ENCODE measurements around the gene PGRMC1. TPM values are rescaled to one million over a fixed set of nuclear protein-coding genes. Genes with fewer than 3 reads are reported as not detected.

PGRMC1 gene
- total RNA-seq, 1 experiment from 2014 or later: 83.3 TPM

DNA sequence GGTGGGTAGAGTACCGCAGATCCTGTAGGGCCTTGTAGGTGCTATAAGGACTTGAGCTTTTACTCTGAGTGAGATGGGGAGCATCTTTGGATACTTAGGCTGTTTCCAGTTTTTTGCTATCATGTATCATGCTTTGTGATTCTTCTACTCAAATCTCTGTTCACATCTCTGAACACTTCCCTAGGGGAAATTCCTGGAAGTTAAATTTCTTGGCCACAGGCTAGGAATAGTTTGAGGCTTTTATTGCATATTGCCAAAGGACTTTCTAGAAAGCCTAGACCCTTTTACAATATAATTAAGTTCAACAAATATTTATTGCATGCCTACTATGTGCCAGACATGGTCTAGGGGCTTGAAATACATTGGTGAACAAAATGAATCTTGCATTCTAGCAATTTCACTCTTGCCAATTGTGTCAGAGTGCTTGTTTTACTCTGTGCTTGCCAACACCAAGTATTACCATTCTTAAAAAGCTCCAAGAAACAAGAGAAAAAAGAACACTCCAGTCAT lies 4.1 kb upstream of the PGRMC1 start:
- no peak for TF ChIP-seq POLR2AphosphoS5 (IDR thresholded peaks at IDR 0.05; ENCODE audit: low read depth, low read length)
- no peak for TF ChIP-seq TCF7L2 (IDR thresholded peaks at IDR 0.05; ENCODE audit: low read depth, low read length)
- TF ChIP-seq SIN3A (IDR thresholded peaks at IDR 0.05; ENCODE audit: borderline replicate concordance, insufficient read depth, low read depth, low read length): no peak
- TF ChIP-seq, protein P1, sequence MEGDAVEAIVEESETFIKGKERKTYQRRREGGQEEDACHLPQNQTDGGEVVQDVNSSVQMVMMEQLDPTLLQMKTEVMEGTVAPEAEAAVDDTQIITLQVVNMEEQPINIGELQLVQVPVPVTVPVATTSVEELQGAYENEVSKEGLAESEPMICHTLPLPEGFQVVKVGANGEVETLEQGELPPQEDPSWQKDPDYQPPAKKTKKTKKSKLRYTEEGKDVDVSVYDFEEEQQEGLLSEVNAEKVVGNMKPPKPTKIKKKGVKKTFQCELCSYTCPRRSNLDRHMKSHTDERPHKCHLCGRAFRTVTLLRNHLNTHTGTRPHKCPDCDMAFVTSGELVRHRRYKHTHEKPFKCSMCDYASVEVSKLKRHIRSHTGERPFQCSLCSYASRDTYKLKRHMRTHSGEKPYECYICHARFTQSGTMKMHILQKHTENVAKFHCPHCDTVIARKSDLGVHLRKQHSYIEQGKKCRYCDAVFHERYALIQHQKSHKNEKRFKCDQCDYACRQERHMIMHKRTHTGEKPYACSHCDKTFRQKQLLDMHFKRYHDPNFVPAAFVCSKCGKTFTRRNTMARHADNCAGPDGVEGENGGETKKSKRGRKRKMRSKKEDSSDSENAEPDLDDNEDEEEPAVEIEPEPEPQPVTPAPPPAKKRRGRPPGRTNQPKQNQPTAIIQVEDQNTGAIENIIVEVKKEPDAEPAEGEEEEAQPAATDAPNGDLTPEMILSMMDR (IDR thresholded peaks at IDR 0.05): no peak
- TF ChIP-seq, protein P2, sequence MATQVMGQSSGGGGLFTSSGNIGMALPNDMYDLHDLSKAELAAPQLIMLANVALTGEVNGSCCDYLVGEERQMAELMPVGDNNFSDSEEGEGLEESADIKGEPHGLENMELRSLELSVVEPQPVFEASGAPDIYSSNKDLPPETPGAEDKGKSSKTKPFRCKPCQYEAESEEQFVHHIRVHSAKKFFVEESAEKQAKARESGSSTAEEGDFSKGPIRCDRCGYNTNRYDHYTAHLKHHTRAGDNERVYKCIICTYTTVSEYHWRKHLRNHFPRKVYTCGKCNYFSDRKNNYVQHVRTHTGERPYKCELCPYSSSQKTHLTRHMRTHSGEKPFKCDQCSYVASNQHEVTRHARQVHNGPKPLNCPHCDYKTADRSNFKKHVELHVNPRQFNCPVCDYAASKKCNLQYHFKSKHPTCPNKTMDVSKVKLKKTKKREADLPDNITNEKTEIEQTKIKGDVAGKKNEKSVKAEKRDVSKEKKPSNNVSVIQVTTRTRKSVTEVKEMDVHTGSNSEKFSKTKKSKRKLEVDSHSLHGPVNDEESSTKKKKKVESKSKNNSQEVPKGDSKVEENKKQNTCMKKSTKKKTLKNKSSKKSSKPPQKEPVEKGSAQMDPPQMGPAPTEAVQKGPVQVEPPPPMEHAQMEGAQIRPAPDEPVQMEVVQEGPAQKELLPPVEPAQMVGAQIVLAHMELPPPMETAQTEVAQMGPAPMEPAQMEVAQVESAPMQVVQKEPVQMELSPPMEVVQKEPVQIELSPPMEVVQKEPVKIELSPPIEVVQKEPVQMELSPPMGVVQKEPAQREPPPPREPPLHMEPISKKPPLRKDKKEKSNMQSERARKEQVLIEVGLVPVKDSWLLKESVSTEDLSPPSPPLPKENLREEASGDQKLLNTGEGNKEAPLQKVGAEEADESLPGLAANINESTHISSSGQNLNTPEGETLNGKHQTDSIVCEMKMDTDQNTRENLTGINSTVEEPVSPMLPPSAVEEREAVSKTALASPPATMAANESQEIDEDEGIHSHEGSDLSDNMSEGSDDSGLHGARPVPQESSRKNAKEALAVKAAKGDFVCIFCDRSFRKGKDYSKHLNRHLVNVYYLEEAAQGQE (IDR thresholded peaks at IDR 0.05; ENCODE audit: insufficient read depth in 1 of 2, low read depth in 2 of 2, low read length in 1 of 2): no peak
- no TSS peak for BruUV-seq (replicated peaks)
- intact Hi-C loops (cut with micrococcal nuclease; ENCODE audit: unreplicated experiment): no loop called here
- Histone ChIP-seq H3K9me3 (ENCODE audit: control insufficient read depth, insufficient read depth, low read depth, low read length) (no peaks in the 10 kb centered on the region), H3K36me3 (ENCODE audit: control insufficient read depth, insufficient read depth, low read length) (no peaks in the 10 kb centered on the region), H3K27me3 (ENCODE audit: control insufficient read depth, insufficient read depth, low read length) (no peaks in the 10 kb centered on the region; the same call in 1 of the 2 replicates), H3K4me3 (ENCODE audit: low read depth in 2 of 2, low read length in 2 of 2) (no peak overlapping the region), H3K4me1 (ENCODE audit: control insufficient read depth, insufficient read depth, low read length) (peaks cover 8% of the 10 kb centered on the region), H3K27ac (ENCODE audit: low read length) (no peak overlapping the region)
- POLR2A ChIA-PET: no interaction called here
- in situ Hi-C loops (cut with HindIII; ENCODE audit: low pct_unique_long_range_greater_than_20kb, low sequenced_read_pairs): no loop called here
- CTCF ChIA-PET: interaction anchor here (0.6 kb wide), 1 partner anchor 279 kb away, joined by 3 read pairs; no protein-coding TSS in a partner anchor
- no peak for DNase-seq (ENCODE audit: low read depth, low spot score)
- no peak for ATAC-seq

DNA sequence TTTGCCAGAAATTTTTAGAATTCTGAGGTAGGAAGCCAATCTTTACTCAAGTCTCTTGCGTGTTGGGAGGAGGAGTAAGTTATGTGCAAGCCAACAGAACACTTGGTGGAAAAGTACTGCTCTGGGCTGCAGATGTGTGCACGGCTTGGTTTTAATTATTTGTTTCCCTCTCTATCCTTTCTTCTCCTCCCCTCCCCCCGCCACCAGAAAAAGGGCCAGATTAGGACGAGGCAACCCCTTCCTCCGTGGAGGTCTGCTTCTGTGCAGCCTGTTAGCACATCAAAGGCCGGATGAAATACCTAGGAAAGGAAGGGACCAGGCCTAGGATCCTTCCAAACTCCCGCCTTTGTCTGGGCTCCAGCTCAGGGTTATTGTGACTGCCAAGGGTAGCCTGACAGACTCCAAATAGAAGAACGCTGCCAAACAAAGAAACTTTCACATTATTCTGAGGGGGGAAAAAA lies 1.0 kb upstream of the PGRMC1 start:
- Histone ChIP-seq H3K27ac (ENCODE audit: low read length) (no peak overlapping the region), H3K4me3 (ENCODE audit: low read depth in 2 of 2, low read length in 2 of 2) (no peak overlapping the region), H3K36me3 (ENCODE audit: control insufficient read depth, insufficient read depth, low read length) (no peaks in the 10 kb centered on the region), H3K27me3 (ENCODE audit: control insufficient read depth, insufficient read depth, low read length) (no peaks in the 10 kb centered on the region; the same call in 1 of the 2 replicates), H3K4me1 (ENCODE audit: control insufficient read depth, insufficient read depth, low read length) (peaks cover 20% of the 10 kb centered on the region), H3K9me3 (ENCODE audit: control insufficient read depth, insufficient read depth, low read depth, low read length) (no peaks in the 10 kb centered on the region)
- in situ Hi-C loops (cut with HindIII; ENCODE audit: low pct_unique_long_range_greater_than_20kb, low sequenced_read_pairs): no loop called here
- intact Hi-C loops (cut with micrococcal nuclease; ENCODE audit: unreplicated experiment): no loop called here
- no TSS peak for BruUV-seq (replicated peaks)
- ChIA-PET POLR2A (no interaction called here), CTCF (no interaction called here)
- TF ChIP-seq SIN3A (IDR thresholded peaks at IDR 0.05; ENCODE audit: borderline replicate concordance, insufficient read depth, low read depth, low read length): no peak
- no peak for TF ChIP-seq TCF7L2 (IDR thresholded peaks at IDR 0.05; ENCODE audit: low read depth, low read length)
- TF ChIP-seq, protein P2 (IDR thresholded peaks at IDR 0.05; ENCODE audit: insufficient read depth in 1 of 2, low read depth in 2 of 2, low read length in 1 of 2): no peak
- TF ChIP-seq POLR2AphosphoS5 (IDR thresholded peaks at IDR 0.05; ENCODE audit: low read depth, low read length): no peak
- TF ChIP-seq, protein P1 (IDR thresholded peaks at IDR 0.05): no peak
- ATAC-seq (no peak), DNase-seq (ENCODE audit: low read depth, low spot score) (no peak)

All from Panc1 (cell line).